Naive B cell (primary cell): ENCODE data around the gene GNB1L. TPM values are rescaled to one million over a fixed set of nuclear protein-coding genes. Genes with fewer than 3 reads are reported as not detected.

Experiments
- ATAC-seq, 2 donors: fragments of 150-1000 bp; cut with Tn5 transposase; 2 replicates each; pipeline ENCODE4 v1.10.0; 2021; ENCODE audit warnings: low read depth in 2 of 2, mild to moderate bottlenecking in 2 of 2, moderate library complexity in 2 of 2
- DNase-seq: peaks from one replicate; pipeline ENCODE4 v3.0.0; 2022
- H3K27ac Mint-ChIP-seq, 6 donors: one replicate each; pipeline ENCODE4 v1.8.0; 2020 to 2022; ENCODE audit warnings: mild to moderate bottlenecking in 6 of 6, mixed read lengths in 6 of 6, moderate library complexity in 5 of 6, inconsistent platforms in 2 of 6
- H3K27me3 Mint-ChIP-seq, 3 donors: one replicate each; pipeline ENCODE4 v1.8.0; 2021 to 2022; ENCODE audit warnings: mixed read lengths in 3 of 3, mild to moderate bottlenecking in 1 of 3
- H3K36me3 Mint-ChIP-seq, 2 donors: one replicate each; pipeline ENCODE4 v1.8.0; 2020 to 2022; ENCODE audit warnings: mixed read lengths in 2 of 2, inconsistent platforms in 1 of 2, mild to moderate bottlenecking in 1 of 2
- H3K4me1 Mint-ChIP-seq, 3 donors: one replicate each; pipeline ENCODE4 v1.8.0; 2020 to 2022; ENCODE audit warnings: mixed read lengths in 3 of 3, inconsistent platforms in 1 of 3, mild to moderate bottlenecking in 1 of 3, moderate library complexity in 1 of 3
- H3K4me3 Mint-ChIP-seq, 8 donors: one replicate each; pipeline ENCODE4 v1.8.0; 2020 to 2022; ENCODE audit warnings: mild to moderate bottlenecking in 8 of 8, mixed read lengths in 8 of 8, moderate library complexity in 8 of 8, inconsistent platforms in 2 of 8
- H3K9me3 Mint-ChIP-seq, 7 donors: one replicate each; pipeline ENCODE4 v1.8.0; 2020 to 2022; ENCODE audit warnings: mixed read lengths in 7 of 7, mild to moderate bottlenecking in 5 of 7, inconsistent platforms in 2 of 7, moderate library complexity in 1 of 7
- polyA plus RNA-seq, 6 donors: library from polyadenylated mRNA; unstranded; fragments of 300-500 nt; fragmentation: Illumina TruSeq; gene quantifications; one replicate each; pipeline ENCODE4 v1.2.3, GENCODE V29; 2021; ENCODE audit warnings: low read depth in 6 of 6

Gene GNB1L
- polyA plus RNA-seq, 6 donors from 2014 or later, result 6.2 to 14.8 (median 12.0) TPM

GRCh38 chr22:19895160-19895849 is 40.6 kb upstream of the GNB1L start:
- H3K4me3 Mint-ChIP-seq, result no peak overlapping the region
- H3K4me1 Mint-ChIP-seq, result peaks cover 15 to 35% (median 21%) of the 10 kb centered on the region in 3 donors
- H3K27me3 Mint-ChIP-seq, result no peaks in the 10 kb centered on the region
- H3K27ac Mint-ChIP-seq, result no peak overlapping the region
- no peaks in the 10 kb centered on the region for H3K9me3 Mint-ChIP-seq
- DNase-seq (no peak), ATAC-seq (no peak)
- peaks cover 3 to 6% of the 10 kb centered on the region in 2 donors for H3K36me3 Mint-ChIP-seq

- Mint-ChIP-seq H3K4me3 (no peak overlapping the region), H3K27ac (no peak overlapping the region), H3K36me3 (peaks cover 0 to 3% of the 10 kb centered on the region in 2 donors), H3K4me1 (peaks cover 15 to 35% (median 26%) of the 10 kb centered on the region in 3 donors), H3K27me3 (no peaks in the 10 kb centered on the region), H3K9me3 (no peaks in the 10 kb centered on the region)
- no peak for DNase-seq
- no peak for ATAC-seq
Observed at GRCh38 chr22:19893363-19893762, 38.7 kb upstream of the GNB1L start.

GRCh38 chr22:19892925-19893324 is 38.3 kb upstream of the GNB1L start:
- Mint-ChIP-seq H3K27me3 (no peaks in the 10 kb centered on the region), H3K4me1 (peaks cover 15 to 35% (median 28%) of the 10 kb centered on the region in 3 donors), H3K36me3 (peaks cover 0 to 3% of the 10 kb centered on the region in 2 donors), H3K27ac (peak overlapping the region in 1 of 6 donors; percentile 89), H3K4me3 (peak overlapping the region in 3 of 8 donors; percentile 36 to 56 (median 53)), H3K9me3 (no peaks in the 10 kb centered on the region)
- ATAC-seq, result no peak
- DNase-seq, result no peak

GRCh38 chr22:19892257-19892879 is 37.7 kb upstream of the GNB1L start:
- Mint-ChIP-seq H3K36me3 (peaks cover 0 to 2% of the 10 kb centered on the region in 2 donors), H3K27ac (peak overlapping the region in 4 of 6 donors; percentile 66 to 78 (median 75)), H3K4me1 (peaks cover 17 to 35% (median 32%) of the 10 kb centered on the region in 3 donors), H3K27me3 (no peaks in the 10 kb centered on the region), H3K9me3 (no peaks in the 10 kb centered on the region), H3K4me3 (peak overlapping the region; percentile 79 to 93 (median 88))
- ATAC-seq (peak in 1 of 2 donors; percentile 4), DNase-seq (no peak)

- no peaks in the 10 kb centered on the region for H3K36me3 Mint-ChIP-seq
- peak overlapping the region; percentile 79 to 93 (median 88) for H3K4me3 Mint-ChIP-seq
- ATAC-seq (peak; percentile 85 to 89), DNase-seq (peak; percentile 35)
- peaks cover 25 to 43% (median 40%) of the 10 kb centered on the region in 3 donors for H3K4me1 Mint-ChIP-seq
- no peaks in the 10 kb centered on the region for H3K9me3 Mint-ChIP-seq
- no peaks in the 10 kb centered on the region for H3K27me3 Mint-ChIP-seq
- H3K27ac Mint-ChIP-seq, result peak overlapping the region; percentile 21 to 84 (median 72)
Observed at GRCh38 chr22:19891317-19892256, 36.9 kb upstream of the GNB1L start.

GRCh38 chr22:19890502-19891316 is 36.0 kb upstream of the GNB1L start:
- Mint-ChIP-seq H3K9me3 (no peaks in the 10 kb centered on the region), H3K4me3 (peak overlapping the region; percentile 79 to 93 (median 88)), H3K27me3 (no peaks in the 10 kb centered on the region), H3K27ac (peak overlapping the region in 4 of 6 donors; percentile 69 to 84 (median 75)), H3K4me1 (peaks cover 28 to 52% (median 49%) of the 10 kb centered on the region in 3 donors), H3K36me3 (no peaks in the 10 kb centered on the region)
- no peak for ATAC-seq
- DNase-seq, result no peak

- H3K36me3 Mint-ChIP-seq, result no peaks in the 10 kb centered on the region
- no peak for DNase-seq
- no peak for ATAC-seq
- H3K27me3 Mint-ChIP-seq, result no peaks in the 10 kb centered on the region
- H3K4me3 Mint-ChIP-seq, result peak overlapping the region in 3 of 8 donors; percentile 10 to 41 (median 29)
- H3K4me1 Mint-ChIP-seq, result peaks cover 31 to 56% (median 50%) of the 10 kb centered on the region in 3 donors
- H3K27ac Mint-ChIP-seq, result peak overlapping the region in 1 of 6 donors; percentile 56
- H3K9me3 Mint-ChIP-seq, result no peaks in the 10 kb centered on the region
Observed at GRCh38 chr22:19889951-19890350, 35.3 kb upstream of the GNB1L start.

GRCh38 chr22:19888131-19888746 is 33.6 kb upstream of the GNB1L start:
- peak overlapping the region in 2 of 6 donors; percentile 29 to 51 for H3K27ac Mint-ChIP-seq

GRCh38 chr22:19887256-19887985 is 32.7 kb upstream of the GNB1L start:
- no peak for ATAC-seq
- peak overlapping the region in 5 of 8 donors; percentile 8 to 74 (median 16) for H3K4me3 Mint-ChIP-seq

More at GRCh38 chr22:19888131-19888746, 33.6 kb upstream of the GNB1L start:
- no peaks in the 10 kb centered on the region for H3K9me3 Mint-ChIP-seq
- H3K27me3 Mint-ChIP-seq, result no peaks in the 10 kb centered on the region
- ATAC-seq, result no peak
- peaks cover 31 to 52% (median 48%) of the 10 kb centered on the region in 3 donors for H3K4me1 Mint-ChIP-seq
- no peak for DNase-seq
- no peaks in the 10 kb centered on the region for H3K36me3 Mint-ChIP-seq
- peak overlapping the region in 2 of 8 donors; percentile 21 to 25 for H3K4me3 Mint-ChIP-seq

GRCh38 chr22:19886605-19887255 is 32.1 kb upstream of the GNB1L start:
- Mint-ChIP-seq H3K4me3 (peak overlapping the region in 6 of 8 donors; percentile 8 to 74 (median 31)), H3K27me3 (no peaks in the 10 kb centered on the region), H3K9me3 (no peaks in the 10 kb centered on the region), H3K27ac (peak overlapping the region in 5 of 6 donors; percentile 56 to 93 (median 79)), H3K4me1 (peaks cover 29 to 41% (median 33%) of the 10 kb centered on the region in 3 donors), H3K36me3 (no peaks in the 10 kb centered on the region)
- DNase-seq, result peak; percentile 25
- ATAC-seq, result peak; percentile 41 to 64

More at GRCh38 chr22:19887256-19887985, 32.7 kb upstream of the GNB1L start:
- peaks cover 31 to 48% (median 40%) of the 10 kb centered on the region in 3 donors for H3K4me1 Mint-ChIP-seq
- no peaks in the 10 kb centered on the region for H3K36me3 Mint-ChIP-seq
- no peak for DNase-seq
- H3K9me3 Mint-ChIP-seq, result no peaks in the 10 kb centered on the region
- peak overlapping the region in 5 of 6 donors; percentile 56 to 93 (median 79) for H3K27ac Mint-ChIP-seq
- no peaks in the 10 kb centered on the region for H3K27me3 Mint-ChIP-seq
